ENCODE results near the gene PPP3CA.
"Not testable (repeated sequence)": the region's sequence is repeated elsewhere in the genome, so short reads cannot be mapped to it uniquely, and the experiment has no call there.

PPP3CA gene

GRCh38 chr4:101102114-101102742 is 245.1 kb downstream of the PPP3CA start:
- Histone ChIP-seq H3K9ac (ENCODE audit: low read length) (no peak overlapping the region), H3K4me1 (ENCODE audit: control insufficient read depth, low read depth, low read length) (peaks cover 15% of the 10 kb centered on the region), H3K36me3 (ENCODE audit: control insufficient read depth, low read depth, low read length) (no peaks in the 10 kb centered on the region), H3K4me3 (ENCODE audit: low read length) (no peak overlapping the region), H3K27me3 (ENCODE audit: control insufficient read depth, insufficient read depth, low read length) (no peaks in the 10 kb centered on the region), H3K27ac (ENCODE audit: low read length) (no peak overlapping the region), H3K9me3 (ENCODE audit: control insufficient read depth, low read depth, low read length) (no peaks in the 10 kb centered on the region)

GRCh38 chr4:101101072-101101471 is 246.3 kb downstream of the PPP3CA start:
- H3K36me3 ChIP-seq (ENCODE audit: control insufficient read depth, low read depth, low read length) = no peaks in the 10 kb centered on the region
- H3K9me3 ChIP-seq (ENCODE audit: control insufficient read depth, low read depth, low read length) = no peaks in the 10 kb centered on the region
- H3K27ac ChIP-seq (ENCODE audit: low read length) = no peak overlapping the region
- peaks cover 15% of the 10 kb centered on the region for H3K4me1 ChIP-seq (ENCODE audit: control insufficient read depth, low read depth, low read length)
- H3K4me3 ChIP-seq (ENCODE audit: low read length) = no peak overlapping the region
- H3K9ac ChIP-seq (ENCODE audit: low read length) = no peak overlapping the region
- H3K27me3 ChIP-seq (ENCODE audit: control insufficient read depth, insufficient read depth, low read length) = no peaks in the 10 kb centered on the region

- Histone ChIP-seq H3K9ac (ENCODE audit: low read length) (no peak overlapping the region), H3K27ac (ENCODE audit: low read length) (no peak overlapping the region), H3K27me3 (ENCODE audit: control insufficient read depth, insufficient read depth, low read length) (no peaks in the 10 kb centered on the region), H3K4me3 (ENCODE audit: low read length) (no peak overlapping the region), H3K4me1 (ENCODE audit: control insufficient read depth, low read depth, low read length) (peaks cover 15% of the 10 kb centered on the region), H3K36me3 (ENCODE audit: control insufficient read depth, low read depth, low read length) (no peaks in the 10 kb centered on the region), H3K9me3 (ENCODE audit: control insufficient read depth, low read depth, low read length) (no peaks in the 10 kb centered on the region)
Observed at GRCh38 chr4:101098666-101099400, 248.5 kb downstream of the PPP3CA start.

GRCh38 chr4:101092609-101093008 is 254.7 kb downstream of the PPP3CA start:
- not testable (repeated sequence) for H3K9ac ChIP-seq (ENCODE audit: low read length); H3K4me3 ChIP-seq (ENCODE audit: low read length); H3K27me3 ChIP-seq (ENCODE audit: control insufficient read depth, insufficient read depth, low read length); H3K27ac ChIP-seq (ENCODE audit: low read length); H3K4me1 ChIP-seq (ENCODE audit: control insufficient read depth, low read depth, low read length); H3K36me3 ChIP-seq (ENCODE audit: control insufficient read depth, low read depth, low read length); H3K9me3 ChIP-seq (ENCODE audit: control insufficient read depth, low read depth, low read length)

- no peaks in the 10 kb centered on the region for H3K4me1 ChIP-seq (ENCODE audit: control insufficient read depth, low read depth, low read length)
- H3K9me3 ChIP-seq (ENCODE audit: control insufficient read depth, low read depth, low read length) = no peaks in the 10 kb centered on the region
- no peaks in the 10 kb centered on the region for H3K36me3 ChIP-seq (ENCODE audit: control insufficient read depth, low read depth, low read length)
- H3K9ac ChIP-seq (ENCODE audit: low read length) = no peak overlapping the region
- H3K27ac ChIP-seq (ENCODE audit: low read length) = no peak overlapping the region
- H3K27me3 ChIP-seq (ENCODE audit: control insufficient read depth, insufficient read depth, low read length) = no peaks in the 10 kb centered on the region
- H3K4me3 ChIP-seq (ENCODE audit: low read length) = no peak overlapping the region
Observed at GRCh38 chr4:101089168-101089567, 258.2 kb downstream of the PPP3CA start.

GRCh38 chr4:101086801-101087586 is 260.3 kb downstream of the PPP3CA start:
- H3K27me3 ChIP-seq (ENCODE audit: control insufficient read depth, insufficient read depth, low read length) = no peaks in the 10 kb centered on the region
- H3K4me1 ChIP-seq (ENCODE audit: control insufficient read depth, low read depth, low read length) = no peaks in the 10 kb centered on the region
- H3K36me3 ChIP-seq (ENCODE audit: control insufficient read depth, low read depth, low read length) = no peaks in the 10 kb centered on the region
- H3K4me3 ChIP-seq (ENCODE audit: low read length) = no peak overlapping the region
- no peak overlapping the region for H3K27ac ChIP-seq (ENCODE audit: low read length)
- no peaks in the 10 kb centered on the region for H3K9me3 ChIP-seq (ENCODE audit: control insufficient read depth, low read depth, low read length)
- no peak overlapping the region for H3K9ac ChIP-seq (ENCODE audit: low read length)

- no peak overlapping the region for H3K27ac ChIP-seq (ENCODE audit: low read length)
- H3K4me3 ChIP-seq (ENCODE audit: low read length) = no peak overlapping the region
- H3K27me3 ChIP-seq (ENCODE audit: control insufficient read depth, insufficient read depth, low read length) = no peaks in the 10 kb centered on the region
- no peaks in the 10 kb centered on the region for H3K9me3 ChIP-seq (ENCODE audit: control insufficient read depth, low read depth, low read length)
- no peaks in the 10 kb centered on the region for H3K36me3 ChIP-seq (ENCODE audit: control insufficient read depth, low read depth, low read length)
- no peaks in the 10 kb centered on the region for H3K4me1 ChIP-seq (ENCODE audit: control insufficient read depth, low read depth, low read length)
- no peak overlapping the region for H3K9ac ChIP-seq (ENCODE audit: low read length)
Observed at GRCh38 chr4:101083131-101083530, 264.2 kb downstream of the PPP3CA start.

- no peaks in the 10 kb centered on the region for H3K27me3 ChIP-seq (ENCODE audit: control insufficient read depth, insufficient read depth, low read length)
- no peaks in the 10 kb centered on the region for H3K36me3 ChIP-seq (ENCODE audit: control insufficient read depth, low read depth, low read length)
- H3K9me3 ChIP-seq (ENCODE audit: control insufficient read depth, low read depth, low read length) = no peaks in the 10 kb centered on the region
- no peaks in the 10 kb centered on the region for H3K4me1 ChIP-seq (ENCODE audit: control insufficient read depth, low read depth, low read length)
- H3K4me3 ChIP-seq (ENCODE audit: low read length) = no peak overlapping the region
- no peak overlapping the region for H3K9ac ChIP-seq (ENCODE audit: low read length)
- H3K27ac ChIP-seq (ENCODE audit: low read length) = no peak overlapping the region
Observed at GRCh38 chr4:101081695-101082369, 265.5 kb downstream of the PPP3CA start.

GRCh38 chr4:101081166-101081565 is 266.2 kb downstream of the PPP3CA start:
- Histone ChIP-seq H3K4me3 (ENCODE audit: low read length) (no peak overlapping the region), H3K27me3 (ENCODE audit: control insufficient read depth, insufficient read depth, low read length) (no peaks in the 10 kb centered on the region), H3K9me3 (ENCODE audit: control insufficient read depth, low read depth, low read length) (no peaks in the 10 kb centered on the region), H3K27ac (ENCODE audit: low read length) (no peak overlapping the region), H3K9ac (ENCODE audit: low read length) (no peak overlapping the region), H3K36me3 (ENCODE audit: control insufficient read depth, low read depth, low read length) (no peaks in the 10 kb centered on the region), H3K4me1 (ENCODE audit: control insufficient read depth, low read depth, low read length) (no peaks in the 10 kb centered on the region)

GRCh38 chr4:101078950-101079349 is 268.4 kb downstream of the PPP3CA start:
- Histone ChIP-seq H3K27me3 (ENCODE audit: control insufficient read depth, insufficient read depth, low read length) (no peaks in the 10 kb centered on the region), H3K9me3 (ENCODE audit: control insufficient read depth, low read depth, low read length) (no peaks in the 10 kb centered on the region), H3K4me3 (ENCODE audit: low read length) (no peak overlapping the region), H3K4me1 (ENCODE audit: control insufficient read depth, low read depth, low read length) (no peaks in the 10 kb centered on the region), H3K36me3 (ENCODE audit: control insufficient read depth, low read depth, low read length) (no peaks in the 10 kb centered on the region), H3K9ac (ENCODE audit: low read length) (no peak overlapping the region), H3K27ac (ENCODE audit: low read length) (no peak overlapping the region)

GRCh38 chr4:101076032-101076431 is 271.3 kb downstream of the PPP3CA start:
- no peaks in the 10 kb centered on the region for H3K36me3 ChIP-seq (ENCODE audit: control insufficient read depth, low read depth, low read length)
- no peak overlapping the region for H3K9ac ChIP-seq (ENCODE audit: low read length)
- H3K27ac ChIP-seq (ENCODE audit: low read length) = no peak overlapping the region
- no peak overlapping the region for H3K4me3 ChIP-seq (ENCODE audit: low read length)
- no peaks in the 10 kb centered on the region for H3K9me3 ChIP-seq (ENCODE audit: control insufficient read depth, low read depth, low read length)
- no peaks in the 10 kb centered on the region for H3K27me3 ChIP-seq (ENCODE audit: control insufficient read depth, insufficient read depth, low read length)
- H3K4me1 ChIP-seq (ENCODE audit: control insufficient read depth, low read depth, low read length) = peaks cover 3% of the 10 kb centered on the region

All from iPS-18a (cell line).